CD4-positive, alpha-beta T cell treated with Interleukin-2 at 100 ng/mL for 4 hours (primary cell): ENCODE results near the gene GLB1L3.

Experiments used
- DNase-seq: peaks from one replicate; pipeline ENCODE4 v3.0.0-alpha.2; 2020; ENCODE audit warnings: low spot score

The GLB1L3 gene

DNA sequence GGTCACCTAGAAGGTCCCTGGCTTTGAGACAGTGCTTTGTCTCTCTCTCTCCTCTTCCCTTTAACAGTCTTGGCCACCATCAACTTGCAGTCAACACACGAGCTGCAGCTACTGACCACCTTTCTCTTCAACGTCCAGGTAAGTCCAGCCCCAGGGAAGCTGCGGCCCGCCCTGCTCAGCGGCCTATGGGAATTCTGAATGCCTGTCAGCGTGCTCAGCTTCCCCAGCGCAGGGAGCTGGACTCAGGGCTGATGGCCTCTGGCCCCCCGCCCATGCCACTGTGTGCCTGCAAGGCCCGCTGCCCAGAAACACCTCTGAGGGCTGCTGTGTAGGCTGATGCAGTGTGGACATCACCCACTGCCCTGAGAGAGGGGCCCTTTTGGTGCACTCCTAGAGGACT lies 88.1 kb downstream of the GLB1L3 start:
- no peak for DNase-seq

DNA sequence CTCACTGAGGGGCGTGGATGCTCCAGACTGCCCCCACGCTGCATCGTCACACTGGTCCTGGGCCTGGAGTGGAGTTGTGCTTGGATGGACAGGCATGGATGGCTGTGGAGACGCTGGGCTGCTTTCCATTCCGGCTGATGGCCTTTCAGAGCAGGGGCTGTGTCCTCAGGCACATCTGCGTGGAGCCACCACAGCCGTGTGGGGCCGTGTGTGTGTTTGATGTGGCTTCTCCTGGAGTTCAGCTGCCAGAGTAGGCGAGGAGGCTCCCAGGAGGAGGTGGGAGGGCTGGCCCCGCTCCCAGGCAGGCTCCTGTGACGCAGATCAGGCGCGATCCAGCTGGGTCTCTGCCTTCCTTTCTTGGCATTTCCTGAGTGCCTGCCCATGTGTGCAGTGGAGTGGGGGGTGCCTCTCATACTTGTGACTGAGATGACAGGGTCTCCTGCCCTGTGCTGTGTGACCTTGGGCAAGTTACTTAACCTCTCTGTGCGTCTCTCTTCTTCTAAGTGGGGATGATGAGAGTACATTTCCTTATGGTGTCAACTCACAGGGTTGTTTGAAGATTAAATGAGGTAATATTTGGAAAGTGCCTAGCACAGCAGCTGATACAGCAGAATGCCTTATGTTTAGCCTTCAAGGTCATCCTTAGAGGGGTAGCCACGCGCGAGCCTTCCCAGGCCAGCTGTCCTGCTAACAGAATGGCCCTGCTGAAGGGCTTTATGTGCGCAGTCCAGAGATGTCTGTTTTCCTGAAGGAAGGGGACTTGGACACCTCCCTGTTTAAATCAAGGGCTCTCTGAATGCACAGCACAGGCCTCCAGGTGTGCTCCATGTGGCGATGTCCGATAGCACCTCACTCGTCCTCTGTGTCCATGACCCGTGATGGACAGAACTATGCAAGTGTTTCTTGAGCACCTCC lies 89.1 kb downstream of the GLB1L3 start:
- DNase-seq: no peak

DNA sequence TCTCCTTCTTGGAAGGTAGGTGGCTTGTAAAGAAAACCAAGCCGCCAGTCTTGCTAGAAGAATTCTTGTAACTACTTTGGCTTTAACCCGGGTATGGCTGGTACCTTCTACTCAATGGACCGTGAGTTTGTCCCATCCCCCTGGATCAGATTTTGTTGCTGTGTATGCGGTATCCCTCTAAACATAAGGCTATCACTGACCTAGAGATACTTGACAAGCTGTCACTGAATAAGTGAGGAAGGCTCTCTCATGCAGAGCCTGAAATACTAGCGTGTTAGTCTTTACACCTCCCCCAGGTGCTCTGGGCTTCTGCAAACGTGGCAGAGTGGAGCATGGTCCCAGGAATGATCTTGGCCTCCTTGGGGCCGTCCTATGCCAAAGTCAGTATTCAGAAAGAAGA lies 90.1 kb downstream of the GLB1L3 start:
- DNase-seq: no peak

DNA sequence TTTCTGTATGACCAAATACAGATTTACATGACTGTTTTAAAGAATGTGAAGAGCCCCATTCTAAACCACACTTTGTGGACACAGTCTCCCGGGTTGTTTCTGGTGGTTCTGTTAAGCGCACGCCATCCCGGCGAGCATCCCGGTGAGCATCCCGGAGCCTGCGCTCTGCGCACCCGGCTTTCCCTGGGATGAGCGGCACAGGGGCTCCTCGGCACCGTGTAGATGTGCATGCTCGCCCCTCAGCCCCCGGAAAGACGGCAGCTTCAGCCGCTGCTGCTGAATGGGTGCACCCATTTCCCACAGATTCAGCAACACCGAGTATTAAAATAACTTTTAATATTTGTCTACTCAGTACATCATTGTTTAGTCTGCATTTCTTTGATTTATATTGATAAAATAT lies 91.6 kb downstream of the GLB1L3 start:
- DNase-seq: no peak
